ENCODE data around the gene SMU1. TPM values are rescaled to one million over a fixed set of nuclear protein-coding genes. Genes with fewer than 3 reads are reported as not detected.
A peak's percentile ranks its signal among the peaks of the same experiment; 100 is the strongest.
"Not testable (repeated sequence)": the region's sequence is repeated elsewhere in the genome, so short reads cannot be mapped to it uniquely, and the experiment has no call there.

The SMU1 gene
- total and polyA plus RNA-seq, 2 of the 13 experiments (the other 11 are each of a cell fraction or from before 2014, with no cell fraction given), result 12.9 to 36.6 TPM

GRCh38 chr9:33092634-33093033 is 16.2 kb upstream of the SMU1 start (continued):
- TF ChIP-seq ZNF589 (CRISPR knock-in tag; conservative IDR thresholded peaks at IDR 0.05) (no peak), ZNF790 (CRISPR knock-in tag; IDR thresholded peaks at IDR 0.05; ENCODE audit: borderline replicate concordance) (no peak), ZNF850 (CRISPR knock-in tag; conservative IDR thresholded peaks at IDR 0.05) (no peak), ZEB1 (IDR thresholded peaks at IDR 0.05; ENCODE audit: insufficient replicate concordance, low read depth) (no peak), ZBTB44 (CRISPR knock-in tag; IDR thresholded peaks at IDR 0.05) (no peak), RARG (CRISPR knock-in tag; IDR thresholded peaks at IDR 0.05; ENCODE audit: low read depth) (no peak), GATAD2A (CRISPR knock-in tag; IDR thresholded peaks at IDR 0.05) (no peak), PTBP1 (IDR thresholded peaks at IDR 0.05; ENCODE audit: low read depth, low read length, poor library complexity, severe bottlenecking) (no peak), ARID3A (IDR thresholded peaks at IDR 0.05; ENCODE audit: low read depth, low read length) (no peak), TEAD3 (CRISPR knock-in tag; optimal IDR thresholded peaks at IDR 0.05; ENCODE audit: borderline replicate concordance) (no peak)

- H4K20me1 ChIP-seq (ENCODE audit: insufficient read depth, low read length); H3K4me2 ChIP-seq (ENCODE audit: low read depth, low read length); H3K27me3 ChIP-seq (ENCODE audit: control insufficient read depth in 1 of 2, insufficient read depth in 2 of 2, low read length in 2 of 2); in situ Hi-C loops (cut with HindIII; ENCODE audit: extremely low pct_ligation_motif_present, low pct_unique_long_range_greater_than_20kb); H3K9me3 ChIP-seq (ENCODE audit: low read length); POLR2A ChIA-PET; CTCF ChIA-PET (ENCODE audit: low intra/inter-chr PET ratio, low total read pairs); H2AFZ ChIP-seq (ENCODE audit: low read length); DNase-seq (ENCODE audit: low spot score); ATAC-seq; H3K36me3 ChIP-seq (replicated peaks in 1 of 2; ENCODE audit: control insufficient read depth in 1 of 2, insufficient read depth in 2 of 2, low read length in 2 of 2); BruUV-seq (replicated peaks); intact Hi-C loops (cut with micrococcal nuclease; ENCODE audit: unreplicated experiment); FAIRE-seq; H3K4me3 ChIP-seq (replicated peaks in 1 of 3; ENCODE audit: insufficient read depth in 1 of 3, low read depth in 2 of 3, low read length in 3 of 3); H3K79me2 ChIP-seq (ENCODE audit: insufficient read depth, low read length); H3K27ac ChIP-seq (ENCODE audit: extremely low read length, insufficient read depth, low read length); H3K9ac ChIP-seq (ENCODE audit: insufficient read depth, low read depth, low read length); TF ChIP-seq FOXA1 (IDR thresholded peaks at IDR 0.05): not testable (repeated sequence)
- TF ChIP-seq FOXA1 (CRISPR knock-in tag; IDR thresholded peaks at IDR 0.05) (peak; percentile 36; the same call in 1 of the 2 replicates), ARID5B (CRISPR knock-in tag; IDR thresholded peaks at IDR 0.05) (0 out of 2 replicates have a peak, but pooled peaks have one; percentile 16), ZNF281 (CRISPR knock-in tag; IDR thresholded peaks at IDR 0.05; ENCODE audit: borderline replicate concordance) (peak; percentile 70)
- 0% methylated on average over 2 of the region's 9 CpGs for WGBS (ENCODE audit: low lambda C conversion rate)
- H3K4me1 ChIP-seq (ENCODE audit: insufficient read depth, low read length), result peaks cover 25% of the 10 kb centered on the region
Measured at GRCh38 chr9:33085672-33086071, 9.2 kb upstream of the SMU1 start.
